Stimulated activated CD4-positive, alpha-beta T cell treated with anti-CD3 and anti-CD28 coated beads, Interleukin-4, amount 100 ng/mL, for 24 hours (primary cell): ENCODE data around the gene PAX7.

Source experiments
- DNase-seq: peaks from one replicate; pipeline ENCODE4 v3.0.0-alpha.2; 2020

The PAX7 gene

DNA sequence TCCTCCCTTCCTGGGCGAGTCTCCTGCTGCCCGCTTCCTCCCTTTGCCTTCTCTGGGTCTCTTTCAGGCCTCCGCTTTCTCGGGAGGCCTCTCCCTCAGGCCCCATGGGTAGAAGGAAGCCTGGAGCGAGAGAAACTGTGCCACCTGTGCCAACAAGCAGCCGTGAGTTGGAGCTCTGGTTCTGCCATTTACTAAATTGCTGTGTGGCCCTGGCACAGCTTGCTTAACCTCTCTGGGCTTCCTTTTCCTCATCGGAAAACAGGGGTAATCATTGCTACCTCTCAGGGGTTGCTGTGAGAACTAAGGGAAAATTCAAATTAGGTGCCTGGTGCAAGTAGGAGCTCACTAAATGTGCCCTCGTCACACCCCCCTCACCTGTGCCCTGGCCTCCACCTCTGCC lies 80.4 kb downstream of the PAX7 start:
- DNase-seq: no peak

GRCh38 chr1:18711536-18712251 lies 81.0 kb downstream of the PAX7 start:
- DNase-seq: no peak

GRCh38 chr1:18712252-18712600 lies 81.6 kb downstream of the PAX7 start:
- no peak for DNase-seq

GRCh38 chr1:18714404-18715175 lies 83.9 kb downstream of the PAX7 start:
- DNase-seq: no peak

GRCh38 chr1:18716112-18716784 lies 85.6 kb downstream of the PAX7 start:
- no peak for DNase-seq

- no peak for DNase-seq
Measured at GRCh38 chr1:18716785-18717678, 86.4 kb downstream of the PAX7 start.

DNA sequence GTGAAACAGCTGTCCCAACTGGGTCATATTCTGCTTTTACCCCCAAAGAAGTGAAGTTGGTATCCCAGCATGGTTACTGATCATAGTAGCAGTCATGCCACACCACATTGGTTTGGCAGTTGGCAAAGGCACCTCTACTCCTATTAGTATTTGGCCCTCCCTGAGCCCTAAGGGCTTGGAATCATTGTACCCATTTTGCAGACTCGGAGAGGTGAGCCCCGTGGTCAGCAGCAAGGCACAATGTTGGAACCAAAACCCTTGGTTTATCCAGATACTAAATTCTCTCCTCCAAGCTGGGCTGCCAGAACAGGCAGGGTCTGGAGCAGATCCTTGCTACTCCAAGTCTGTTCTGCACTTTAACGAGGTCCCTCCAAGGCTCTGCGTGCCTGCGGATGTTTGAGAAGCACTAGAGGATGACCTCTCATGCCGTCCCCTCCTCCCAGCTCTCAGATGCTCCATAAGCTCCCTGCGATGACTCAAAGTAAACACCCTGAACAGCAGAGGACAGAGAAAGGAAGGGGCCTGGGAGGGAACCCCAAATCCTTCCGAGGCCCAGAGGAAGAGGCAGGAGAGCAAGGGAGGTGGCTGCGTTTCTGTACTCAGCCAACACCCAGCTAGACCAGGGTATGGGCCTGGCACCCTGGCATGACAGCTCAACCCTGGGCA lies 89.3 kb downstream of the PAX7 start:
- DNase-seq: no peak

DNA sequence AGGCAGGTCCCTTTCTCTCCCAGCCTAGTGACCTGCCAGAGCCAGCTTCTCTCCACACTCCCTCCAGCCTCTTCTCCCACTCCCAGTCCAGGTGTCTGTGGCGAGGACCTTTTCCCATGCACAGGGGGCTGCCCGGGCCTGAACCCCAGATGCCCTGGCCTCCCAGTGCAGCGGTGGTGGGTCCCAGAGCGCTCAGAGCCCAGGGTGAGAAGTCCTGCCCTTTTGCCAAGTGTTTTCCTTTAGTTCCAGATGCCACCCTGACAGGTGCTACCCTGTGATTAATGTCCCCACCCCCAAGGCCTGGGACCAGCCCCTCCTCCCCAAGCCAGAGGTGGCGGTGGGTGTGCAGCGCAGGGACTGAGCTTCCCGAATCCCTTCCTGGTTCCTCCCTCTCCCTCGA lies 90.4 kb downstream of the PAX7 start:
- DNase-seq: no peak

DNA sequence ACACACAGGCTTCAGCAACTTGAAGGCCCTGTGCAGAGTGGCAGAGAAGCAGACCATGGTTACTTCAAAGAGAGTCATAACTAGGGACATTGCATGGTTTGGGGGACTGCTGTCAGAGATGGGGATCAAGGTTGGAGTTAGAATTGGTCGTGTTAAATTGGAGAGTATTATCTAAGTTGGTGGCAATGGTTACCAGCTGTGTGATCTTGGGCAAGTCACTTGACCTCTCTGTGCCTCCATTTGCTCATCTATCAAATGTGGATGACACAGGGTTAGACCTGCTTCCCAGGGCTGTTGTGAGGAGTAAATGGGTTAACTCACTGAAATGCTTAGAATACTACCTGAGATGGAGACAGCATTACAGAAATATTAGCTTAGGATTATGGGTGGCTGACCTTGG lies 91.1 kb downstream of the PAX7 start:
- DNase-seq: no peak

- no peak for DNase-seq
Measured at GRCh38 chr1:18722270-18722669, 91.6 kb downstream of the PAX7 start.

- DNase-seq: no peak
Measured at GRCh38 chr1:18723206-18723605, 92.6 kb downstream of the PAX7 start.

DNA sequence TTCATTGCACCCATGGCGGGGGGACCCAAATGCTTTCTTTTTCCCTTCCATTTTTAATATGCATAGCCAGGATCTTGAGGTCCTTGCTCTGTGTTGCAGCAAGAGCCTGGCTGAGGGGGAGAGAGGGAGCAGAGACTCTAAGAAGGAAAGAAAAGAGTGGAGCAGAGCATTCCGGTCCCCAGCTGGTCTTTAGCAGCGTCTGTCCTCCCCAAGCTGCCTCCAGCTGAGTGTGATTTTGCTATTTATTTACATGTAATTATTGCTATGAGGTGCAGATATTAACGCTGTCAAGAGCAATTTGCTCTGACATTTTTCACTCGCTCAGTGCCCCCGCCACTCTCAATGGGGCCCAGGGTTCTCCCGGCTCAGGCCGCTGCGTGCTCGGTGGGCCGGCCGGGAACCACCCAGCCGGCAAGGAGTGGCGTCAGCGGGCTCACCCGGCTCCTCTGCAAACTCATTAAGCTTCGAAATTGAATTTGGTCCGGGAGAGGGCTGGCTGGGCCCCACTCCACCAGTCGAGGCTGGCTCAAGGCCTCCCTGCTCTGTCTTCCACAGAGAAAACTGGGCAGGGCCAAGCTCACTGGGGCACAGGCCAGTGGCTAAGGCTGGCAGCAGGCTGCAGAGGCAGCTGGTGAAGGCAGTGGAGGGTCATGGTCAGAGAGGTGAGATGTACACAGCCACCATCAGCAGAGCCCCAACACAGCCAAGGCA lies 93.2 kb downstream of the PAX7 start:
- no peak for DNase-seq

DNA sequence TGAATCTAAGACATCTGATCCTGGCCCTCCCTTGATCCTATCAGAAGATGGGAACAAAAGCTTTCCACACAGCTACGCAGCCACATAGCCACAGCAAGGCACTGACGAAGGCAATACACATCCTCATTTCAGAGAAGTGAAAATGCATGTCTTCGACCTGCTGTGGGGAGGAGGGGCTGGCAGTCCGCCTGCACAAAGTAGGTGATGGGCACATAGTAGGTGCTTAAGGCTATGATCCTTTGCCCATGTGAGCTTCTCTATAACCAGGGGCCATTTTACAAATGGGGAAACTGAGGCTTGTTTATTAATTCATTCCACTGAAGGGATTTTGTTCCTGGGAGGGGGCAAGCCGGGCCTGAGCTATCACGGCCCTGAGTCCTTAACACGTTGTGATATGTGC lies 94.2 kb downstream of the PAX7 start:
- no peak for DNase-seq

- DNase-seq: no peak
Measured at GRCh38 chr1:18725231-18725895, 94.7 kb downstream of the PAX7 start.

- DNase-seq: no peak
Measured at GRCh38 chr1:18726368-18726767, 95.7 kb downstream of the PAX7 start.

DNA sequence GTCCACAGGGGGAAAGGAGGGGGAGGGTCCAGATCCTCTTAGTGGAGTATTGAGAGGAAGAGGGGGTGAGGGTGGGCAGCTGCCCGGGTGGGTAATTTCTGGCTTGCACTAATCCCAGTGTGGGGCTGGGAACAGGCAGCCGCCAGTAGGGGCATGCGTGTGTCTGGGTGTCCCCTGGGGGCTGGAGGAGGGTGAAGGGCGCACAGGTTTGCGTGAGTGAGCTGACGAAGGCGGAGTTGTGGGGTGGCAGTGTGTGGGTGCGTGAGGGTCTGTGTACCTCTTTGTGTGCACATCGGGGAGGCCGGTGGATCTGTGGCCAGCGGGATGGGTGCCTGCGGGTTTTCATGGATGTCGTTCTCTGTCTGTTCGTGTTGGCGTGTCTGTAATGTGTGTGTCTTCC lies 97.3 kb downstream of the PAX7 start:
- no peak for DNase-seq

DNA sequence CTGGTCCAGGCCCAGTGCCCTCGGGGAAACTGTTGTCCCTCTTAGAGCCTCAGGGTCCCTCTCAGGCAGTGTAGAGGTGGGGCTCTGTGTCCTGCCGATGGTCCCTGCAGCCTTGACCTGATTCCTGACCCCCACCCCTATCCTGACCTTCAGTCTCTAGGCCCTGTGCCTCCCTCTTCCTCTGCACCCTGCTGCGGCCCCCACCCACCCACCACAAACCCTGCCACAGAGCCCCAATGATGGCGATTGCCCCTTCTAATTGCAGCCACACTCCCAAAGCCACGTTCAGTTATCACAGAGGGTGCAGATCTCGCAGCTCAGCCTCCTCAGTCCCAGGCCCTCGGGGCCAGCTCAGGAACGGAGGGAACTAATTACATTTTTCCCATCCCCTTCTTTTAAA lies 99.7 kb downstream of the PAX7 start:
- no peak for DNase-seq

GRCh38 chr1:18731148-18731547 lies 100.5 kb downstream of the PAX7 start:
- no peak for DNase-seq

DNA sequence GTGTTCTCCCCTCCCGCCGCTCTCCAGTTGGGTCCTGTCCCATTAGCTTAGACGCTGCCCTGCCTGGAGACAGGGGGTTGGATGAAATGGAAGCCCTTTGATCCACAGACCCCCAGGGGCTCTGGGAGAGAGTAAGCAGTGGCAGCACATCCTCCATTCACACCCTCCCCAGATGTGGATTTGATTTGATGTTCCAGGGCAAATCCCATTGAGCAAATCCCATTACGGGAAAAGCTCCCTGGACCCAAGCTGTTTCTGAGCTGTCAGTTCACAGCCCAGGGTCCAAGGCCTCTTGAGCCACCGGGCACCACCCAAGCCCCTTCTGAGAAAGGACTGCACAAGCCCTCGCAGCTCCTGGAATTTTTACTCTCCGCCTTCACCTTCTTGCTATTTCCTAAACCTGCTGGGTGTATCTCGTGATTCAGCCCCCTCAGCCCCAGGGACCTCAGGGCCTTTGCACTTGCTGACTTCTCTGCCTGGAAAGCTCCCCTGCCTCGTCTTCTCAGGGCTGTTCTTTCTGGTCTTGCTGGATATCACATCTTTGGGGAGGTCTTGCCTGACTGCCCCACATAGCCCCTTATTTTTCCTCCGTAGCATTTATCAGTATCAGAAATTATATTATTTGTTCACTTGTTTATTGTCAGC lies 101.1 kb downstream of the PAX7 start:
- no peak for DNase-seq

DNA sequence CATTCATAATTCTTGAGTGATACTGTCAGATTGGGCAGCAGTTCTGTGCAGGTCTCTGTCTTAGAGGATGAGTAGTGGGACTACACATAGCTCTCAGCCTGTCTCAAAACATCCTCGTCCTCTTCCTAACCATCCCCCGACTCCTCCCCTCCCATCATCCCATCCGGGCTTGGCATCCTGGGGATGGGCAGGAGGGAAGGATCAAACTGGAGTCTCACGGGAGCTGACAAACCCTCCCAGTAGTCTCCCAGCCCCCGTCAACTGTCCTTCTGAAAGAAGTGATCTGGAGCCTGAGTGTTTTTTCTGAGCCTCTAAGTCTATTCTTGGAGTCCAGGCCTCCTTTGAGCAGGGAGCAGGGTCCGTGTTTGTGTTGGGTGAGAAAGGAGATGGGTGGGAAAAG lies 102.0 kb downstream of the PAX7 start:
- DNase-seq: no peak

DNA sequence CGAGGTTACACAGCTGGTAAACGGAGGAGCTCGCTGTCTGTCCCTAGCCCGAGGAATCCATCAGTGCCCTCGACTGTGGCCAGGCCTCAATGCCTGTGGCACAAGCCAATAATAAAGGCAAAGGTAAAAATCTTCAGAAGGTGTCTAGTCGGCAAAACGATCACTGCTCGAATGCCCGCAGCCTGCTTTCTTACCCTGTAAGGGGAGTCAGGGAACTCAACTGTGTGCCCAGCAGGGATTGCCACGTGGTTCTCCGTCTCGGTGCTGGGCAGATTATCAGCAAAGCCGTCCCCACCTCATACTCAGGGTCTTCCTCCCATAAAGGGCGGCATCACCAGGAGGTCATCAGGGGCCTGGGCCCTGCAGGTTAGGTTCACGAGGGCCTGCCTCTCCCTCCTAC lies 103.4 kb downstream of the PAX7 start:
- DNase-seq: no peak
